A549 treated with RU486 at 1 μM for 4 hours (cell line): Measurements from ENCODE around the gene ZKSCAN8. TPM values are rescaled to one million over a fixed set of nuclear protein-coding genes. Genes with fewer than 3 reads are reported as not detected.

Experiments
- total RNA-seq: library from RNA; stranded (reverse); fragments of 200-300 nt; extraction: Qiagen RNA extraction; gene quantifications from 5 replicates; pipeline ENCODE4 v1.2.3, GENCODE V29; 2022; ENCODE audit warnings: low read depth

ZKSCAN8 gene
- total RNA-seq, result 2.5 to 5.8 TPM (median 5.6 TPM) in 5 replicates

GRCh38 chr6:28141500-28142329 is at the start of gene ZKSCAN8:
Gene ZKSCAN8 (plus strand): TSS chr6:28141883. CDS start chr6:28148408, 6,525 bp downstream.

GRCh38 chr6:28124350-28124970 is 17.2 kb upstream of the ZKSCAN8 start, which contains the start of gene ZSCAN16:
Gene ZSCAN16 (plus strand): TSS chr6:28124609. CDS start chr6:28125444, 835 bp downstream.

Other genes starting within 250 kb of the ZKSCAN8 start
- not detected in 5 replicates for gene OR2B2, start 229.5 kb upstream of the ZKSCAN8 start, total RNA-seq
- 0.20 to 0.21 TPM in 2 of 5 replicates, not detected in the others for gene OR2B6, start 184.6 kb upstream of the ZKSCAN8 start, total RNA-seq
- gene ZNF165, start 61.3 kb upstream of the ZKSCAN8 start, total RNA-seq, result 0.96 to 1.4 TPM (median 1.1 TPM) in 5 replicates
- gene ZSCAN16, start 17.3 kb upstream of the ZKSCAN8 start, total RNA-seq, result 4.0 to 5.2 TPM (median 4.9 TPM) in 5 replicates
- gene ZSCAN9, start 83.4 kb downstream of the ZKSCAN8 start, total RNA-seq, result 5.2 to 8.8 TPM (median 7.4 TPM) in 5 replicates
- 2.1 to 3.1 TPM (median 2.6 TPM) in 5 replicates for gene ZKSCAN4, start 110.4 kb downstream of the ZKSCAN8 start, total RNA-seq
- gene NKAPL, start 117.4 kb downstream of the ZKSCAN8 start, total RNA-seq, result not detected in 5 replicates
- gene ZSCAN26, start 125.3 kb downstream of the ZKSCAN8 start, total RNA-seq, result 4.4 to 7.3 TPM (median 5.3 TPM) in 5 replicates
- gene PGBD1, start 139.7 kb downstream of the ZKSCAN8 start, total RNA-seq, result 4.2 to 5.6 TPM (median 4.9 TPM) in 5 replicates
- gene ZSCAN31, start 194.3 kb downstream of the ZKSCAN8 start, total RNA-seq, result 1.4 to 3.2 TPM (median 2.4 TPM) in 5 replicates
- gene ZKSCAN3, start 208.1 kb downstream of the ZKSCAN8 start, total RNA-seq, result 1.3 to 1.9 TPM (median 1.6 TPM) in 5 replicates